Panc1 (cell line): ENCODE data around the gene PTPN23. TPM values are rescaled to one million over a fixed set of nuclear protein-coding genes. Genes with fewer than 3 reads are reported as not detected.

Experiments
- ATAC-seq: fragments of 200-7000 bp; cut with Tn5 transposase; 2 replicates; pipeline ENCODE4 v1.9.1; 2020; ENCODE audit warnings: mild to moderate bottlenecking, moderate library complexity
- BruUV-seq: library from RNA; stranded (reverse); fragments of 400-500 nt; replicated peaks from 2 replicates; lab custom pipeline; 2021; lab: Mats Ljungman, UMichigan
- CTCF ChIA-PET: fragments of 300-600 bp; sonication (Branson Sonifier 250); formaldehyde crosslinking; loops from one replicate; lab custom pipeline; 2022; ENCODE audit warnings: antibody characterized with exemption; lab: Charles Lee
- POLR2A ChIA-PET: fragments of 300-600 bp; sonication (Branson Sonifier 250); formaldehyde crosslinking; loops from one replicate; lab custom pipeline; 2022; ENCODE audit warnings: antibody characterized with exemption; lab: Charles Lee
- DNase-seq: peaks from one replicate; pipeline ENCODE4 v3.0.0-alpha.2; 2010; ENCODE audit warnings: low read depth, low spot score
- H3K27ac ChIP-seq: 2 replicates; pipeline ENCODE4 v1.5.1; 2011; ENCODE audit warnings: mild to moderate bottlenecking, low read length, inconsistent platforms
- H3K27me3 ChIP-seq: fragments of 200-500 bp; sonication (Bioruptor generic); 2 replicates; pipeline ENCODE4 v1.6.0; 2014; ENCODE audit warnings: low read length, inconsistent platforms; ENCODE audit not compliant: control insufficient read depth, insufficient read depth
- H3K36me3 ChIP-seq: fragments of 200-500 bp; sonication (Bioruptor generic); 2 replicates; pipeline ENCODE4 v1.5.1; 2014; ENCODE audit warnings: inconsistent platforms, mild to moderate bottlenecking, low read length, moderate library complexity; ENCODE audit not compliant: control insufficient read depth, insufficient read depth
- H3K4me1 ChIP-seq: 2 replicates; pipeline ENCODE4 v1.5.1; 2011; ENCODE audit warnings: inconsistent platforms, mild to moderate bottlenecking, low read length, moderate library complexity; ENCODE audit not compliant: control insufficient read depth, insufficient read depth
- H3K4me3 ChIP-seq, 2 experiments: 2 replicates each; pipeline ENCODE4 v1.5.1; 2011 to 2012; ENCODE audit warnings: low read depth in 2 of 2, low read length in 2 of 2, mild to moderate bottlenecking in 2 of 2, inconsistent platforms in 1 of 2, moderate library complexity in 1 of 2
- H3K9me3 ChIP-seq: fragments of 200-500 bp; sonication (Bioruptor generic); 2 replicates; pipeline ENCODE4 v1.5.1; 2014; ENCODE audit warnings: low read depth, mild to moderate bottlenecking, inconsistent platforms, low read length, moderate library complexity; ENCODE audit not compliant: control insufficient read depth, insufficient read depth
- POLR2AphosphoS5 ChIP-seq: IDR thresholded peaks from 2 replicates; pipeline ENCODE4 v1.6.1; 2012; ENCODE audit warnings: mild to moderate bottlenecking, low read depth, low read length, moderate library complexity
- SIN3A ChIP-seq: IDR thresholded peaks from 2 replicates; pipeline ENCODE4 v1.6.1; 2012; ENCODE audit warnings: low read depth, mild to moderate bottlenecking, low read length, moderate library complexity, borderline replicate concordance; ENCODE audit not compliant: insufficient read depth
- TCF7L2 ChIP-seq: IDR thresholded peaks from 2 replicates; pipeline ENCODE4 v1.6.1; 2011; ENCODE audit warnings: mild to moderate bottlenecking, low read depth, low read length, inconsistent platforms
- in situ Hi-C: cut with HindIII; loops from 2 replicates; pipeline ENCODE4 v1.10.0; 2016; ENCODE audit warnings: low sequenced_read_pairs, low pct_unique_long_range_greater_than_20kb
- intact Hi-C: fragments of 100-400 bp; cut with micrococcal nuclease; formaldehyde crosslinking; loops from one replicate; pipeline ENCODE4 v1.10.0; 2022; ENCODE audit not compliant: unreplicated experiment
- total RNA-seq: library from RNA; stranded (reverse); gene quantifications from one replicate; pipeline ENCODE4 v1.2.1, GENCODE V29; 2021; ENCODE audit not compliant: unreplicated experiment
- TF ChIP-seq, protein P1 (sequence below): fragments of 450-650 bp; IDR thresholded peaks from 2 replicates; pipeline ENCODE4 v1.5.1; 2017; ENCODE audit warnings: mild to moderate bottlenecking
- TF ChIP-seq, protein P2 (sequence below), 2 experiments: IDR thresholded peaks; 2 replicates each; pipeline ENCODE4 v1.6.1; 2011 to 2012; ENCODE audit warnings: low read depth in 2 of 2, control low read depth in 1 of 2, low read length in 1 of 2, mild to moderate bottlenecking in 1 of 2, moderate library complexity in 1 of 2; ENCODE audit not compliant: insufficient read depth in 1 of 2

The PTPN23 gene
- total RNA-seq, 1 experiment from 2014 or later: 35.7 TPM

GRCh38 chr3:47405820-47406761, 25.3 kb downstream of the PTPN23 start:
- Histone ChIP-seq H3K27me3 (no peaks in the 10 kb centered on the region), H3K4me1 (no peaks in the 10 kb centered on the region), H3K4me3 (no peak overlapping the region), H3K36me3 (no peaks in the 10 kb centered on the region), H3K27ac (no peak overlapping the region), H3K9me3 (no peaks in the 10 kb centered on the region)
- CTCF ChIA-PET: no interaction called here
- intact Hi-C loops (no loop called here), in situ Hi-C loops (no loop called here)
- BruUV-seq: no TSS peak
- POLR2A ChIA-PET: no interaction called here
- ATAC-seq (no peak), DNase-seq (no peak)
- no peak for TF ChIP-seq TCF7L2
- TF ChIP-seq, protein P1, sequence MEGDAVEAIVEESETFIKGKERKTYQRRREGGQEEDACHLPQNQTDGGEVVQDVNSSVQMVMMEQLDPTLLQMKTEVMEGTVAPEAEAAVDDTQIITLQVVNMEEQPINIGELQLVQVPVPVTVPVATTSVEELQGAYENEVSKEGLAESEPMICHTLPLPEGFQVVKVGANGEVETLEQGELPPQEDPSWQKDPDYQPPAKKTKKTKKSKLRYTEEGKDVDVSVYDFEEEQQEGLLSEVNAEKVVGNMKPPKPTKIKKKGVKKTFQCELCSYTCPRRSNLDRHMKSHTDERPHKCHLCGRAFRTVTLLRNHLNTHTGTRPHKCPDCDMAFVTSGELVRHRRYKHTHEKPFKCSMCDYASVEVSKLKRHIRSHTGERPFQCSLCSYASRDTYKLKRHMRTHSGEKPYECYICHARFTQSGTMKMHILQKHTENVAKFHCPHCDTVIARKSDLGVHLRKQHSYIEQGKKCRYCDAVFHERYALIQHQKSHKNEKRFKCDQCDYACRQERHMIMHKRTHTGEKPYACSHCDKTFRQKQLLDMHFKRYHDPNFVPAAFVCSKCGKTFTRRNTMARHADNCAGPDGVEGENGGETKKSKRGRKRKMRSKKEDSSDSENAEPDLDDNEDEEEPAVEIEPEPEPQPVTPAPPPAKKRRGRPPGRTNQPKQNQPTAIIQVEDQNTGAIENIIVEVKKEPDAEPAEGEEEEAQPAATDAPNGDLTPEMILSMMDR: no peak
- TF ChIP-seq, protein P2, sequence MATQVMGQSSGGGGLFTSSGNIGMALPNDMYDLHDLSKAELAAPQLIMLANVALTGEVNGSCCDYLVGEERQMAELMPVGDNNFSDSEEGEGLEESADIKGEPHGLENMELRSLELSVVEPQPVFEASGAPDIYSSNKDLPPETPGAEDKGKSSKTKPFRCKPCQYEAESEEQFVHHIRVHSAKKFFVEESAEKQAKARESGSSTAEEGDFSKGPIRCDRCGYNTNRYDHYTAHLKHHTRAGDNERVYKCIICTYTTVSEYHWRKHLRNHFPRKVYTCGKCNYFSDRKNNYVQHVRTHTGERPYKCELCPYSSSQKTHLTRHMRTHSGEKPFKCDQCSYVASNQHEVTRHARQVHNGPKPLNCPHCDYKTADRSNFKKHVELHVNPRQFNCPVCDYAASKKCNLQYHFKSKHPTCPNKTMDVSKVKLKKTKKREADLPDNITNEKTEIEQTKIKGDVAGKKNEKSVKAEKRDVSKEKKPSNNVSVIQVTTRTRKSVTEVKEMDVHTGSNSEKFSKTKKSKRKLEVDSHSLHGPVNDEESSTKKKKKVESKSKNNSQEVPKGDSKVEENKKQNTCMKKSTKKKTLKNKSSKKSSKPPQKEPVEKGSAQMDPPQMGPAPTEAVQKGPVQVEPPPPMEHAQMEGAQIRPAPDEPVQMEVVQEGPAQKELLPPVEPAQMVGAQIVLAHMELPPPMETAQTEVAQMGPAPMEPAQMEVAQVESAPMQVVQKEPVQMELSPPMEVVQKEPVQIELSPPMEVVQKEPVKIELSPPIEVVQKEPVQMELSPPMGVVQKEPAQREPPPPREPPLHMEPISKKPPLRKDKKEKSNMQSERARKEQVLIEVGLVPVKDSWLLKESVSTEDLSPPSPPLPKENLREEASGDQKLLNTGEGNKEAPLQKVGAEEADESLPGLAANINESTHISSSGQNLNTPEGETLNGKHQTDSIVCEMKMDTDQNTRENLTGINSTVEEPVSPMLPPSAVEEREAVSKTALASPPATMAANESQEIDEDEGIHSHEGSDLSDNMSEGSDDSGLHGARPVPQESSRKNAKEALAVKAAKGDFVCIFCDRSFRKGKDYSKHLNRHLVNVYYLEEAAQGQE (IDR thresholded peaks at IDR 0.05; ENCODE audit: insufficient read depth in 1 of 2, low read depth in 2 of 2, low read length in 1 of 2): no peak
- TF ChIP-seq POLR2AphosphoS5: no peak
- no peak for TF ChIP-seq SIN3A

GRCh38 chr3:47406762-47407149, 25.9 kb downstream of the PTPN23 start:
- BruUV-seq: no TSS peak
- no peaks in the 10 kb centered on the region for H3K36me3 ChIP-seq
- intact Hi-C loops: no loop called here
- in situ Hi-C loops: no loop called here
- no peaks in the 10 kb centered on the region for H3K4me1 ChIP-seq
- H3K27ac ChIP-seq: no peak overlapping the region
- DNase-seq (no peak), ATAC-seq (0 out of 2 replicates have a peak, but pooled peaks have one; percentile 29)
- H3K4me3 ChIP-seq: no peak overlapping the region
- CTCF ChIA-PET: no interaction called here
- TF ChIP-seq SIN3A (no peak), POLR2AphosphoS5 (no peak), TCF7L2 (no peak)
- TF ChIP-seq, protein P2 (IDR thresholded peaks at IDR 0.05; ENCODE audit: insufficient read depth in 1 of 2, low read depth in 2 of 2, low read length in 1 of 2): no peak
- TF ChIP-seq, protein P1: no peak
- POLR2A ChIA-PET: no interaction called here
- no peaks in the 10 kb centered on the region for H3K27me3 ChIP-seq
- H3K9me3 ChIP-seq: no peaks in the 10 kb centered on the region
